IPS-NIHi11 (cell line): ENCODE measurements around the gene TDRD15.
"Not testable (repeated sequence)": the region's sequence is repeated elsewhere in the genome, so short reads cannot be mapped to it uniquely, and the experiment has no call there.

Experiments used
- DNase-seq: peaks from one replicate; pipeline ENCODE4 v3.0.0; 2012; ENCODE audit warnings: mixed read lengths, low spot score

TDRD15 gene

DNA sequence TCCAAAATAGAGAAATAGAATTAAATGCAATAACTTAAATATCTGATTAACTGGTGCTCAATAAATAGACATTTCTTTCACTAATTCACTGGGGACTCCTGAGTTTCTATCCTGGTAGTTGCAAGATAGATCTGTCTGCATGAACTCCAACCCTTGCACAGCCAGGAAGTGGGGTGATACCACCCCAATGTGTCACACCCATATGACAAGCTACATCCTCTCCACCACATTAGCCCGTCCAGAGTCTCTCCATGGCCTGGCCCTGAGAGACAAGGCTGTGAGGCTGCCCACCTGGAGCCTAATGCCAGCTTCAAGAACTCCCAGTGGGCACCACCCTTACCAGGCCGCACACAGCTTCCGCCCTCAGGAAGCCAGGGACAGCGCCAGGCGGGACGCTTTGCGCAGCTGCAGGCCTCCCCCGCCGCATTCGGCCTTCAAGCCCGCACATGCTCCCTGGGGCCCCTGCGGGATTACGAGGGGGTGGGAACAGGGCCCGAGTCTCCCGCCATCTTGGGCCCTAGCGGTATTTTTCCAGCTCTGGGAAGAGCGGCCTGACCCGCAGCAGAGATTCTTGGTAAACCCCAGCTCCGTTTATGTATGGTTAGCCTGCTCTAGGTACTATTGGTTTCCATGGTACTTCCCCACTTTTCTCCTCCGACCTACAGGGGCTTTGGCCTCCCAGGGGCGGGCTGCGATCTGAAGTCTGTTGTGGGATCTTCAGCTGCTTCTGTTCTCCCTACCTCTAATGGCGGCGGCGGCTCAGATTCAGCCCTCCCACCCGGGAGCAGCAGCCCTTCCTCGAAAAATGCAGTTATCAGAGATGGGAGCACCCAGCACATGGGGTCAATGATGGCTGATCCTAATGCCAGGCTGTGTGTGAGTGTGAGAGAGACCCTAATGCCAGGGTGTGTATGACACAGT is at the start of gene TDRD15:
Gene TDRD15 (plus strand): TSS at position 496 of the 921 bp plus-strand sequence. CDS start 13,500 bp downstream, outside the sequence.
- DNase-seq: no peak

DNA sequence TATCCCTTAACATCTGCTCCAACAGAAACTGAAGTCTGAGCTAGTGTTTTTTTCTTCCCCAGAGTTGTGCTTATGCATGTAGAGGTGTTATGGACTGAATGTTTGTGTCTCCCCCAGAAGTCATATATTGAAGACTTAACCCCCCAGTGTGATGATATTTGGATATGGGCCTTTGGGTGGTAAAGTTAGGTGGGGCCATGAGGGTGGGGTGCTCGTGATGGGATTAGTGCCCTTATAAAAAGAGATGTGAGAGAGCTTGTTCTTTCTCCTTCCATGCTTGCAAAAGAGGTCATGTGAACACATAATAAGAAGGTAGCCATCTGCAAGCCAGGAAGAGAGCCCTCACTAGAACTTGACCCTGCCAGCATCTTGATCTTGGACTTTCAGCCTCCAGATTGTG is 45.5 kb upstream of the TDRD15 start:
- DNase-seq: no peak

DNA sequence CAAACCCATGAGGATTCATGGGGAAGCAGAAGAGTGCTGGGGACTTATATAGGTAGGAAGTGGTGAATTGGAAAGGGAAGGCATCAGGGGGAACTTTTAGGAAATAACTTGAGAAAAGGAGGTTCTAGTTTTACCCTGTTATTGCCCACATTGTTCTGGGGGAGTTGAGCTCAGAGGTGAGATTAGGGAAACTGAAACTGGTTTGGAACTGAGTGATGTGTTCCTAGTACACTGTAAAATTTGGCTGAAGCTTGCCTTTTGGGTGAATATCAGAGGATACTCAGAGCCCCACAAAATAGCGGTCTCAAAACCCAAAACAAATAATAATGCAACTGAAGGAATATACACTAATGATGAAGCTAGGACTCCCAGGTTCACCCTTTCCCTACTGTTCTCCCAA is 40.3 kb upstream of the TDRD15 start:
- no peak for DNase-seq

DNA sequence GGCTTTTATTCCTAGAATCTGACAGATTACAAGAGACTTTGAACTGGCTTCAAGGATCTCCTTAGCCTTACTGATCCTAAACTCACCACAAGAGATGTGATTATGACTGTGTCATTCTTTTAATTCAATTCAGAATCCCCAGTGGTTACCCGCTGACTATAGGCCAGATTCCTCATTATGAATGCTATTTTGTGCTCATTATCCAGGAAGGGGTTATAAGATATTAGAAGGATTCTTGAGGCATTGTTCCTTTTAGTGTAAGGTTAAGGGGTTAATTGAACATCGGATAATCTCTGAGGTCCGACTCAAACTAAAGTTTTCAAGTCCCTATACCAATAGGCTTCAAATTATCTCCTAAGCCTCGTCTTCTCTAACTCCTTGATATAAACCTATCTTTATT is 39.4 kb upstream of the TDRD15 start:
- no peak for DNase-seq

DNA sequence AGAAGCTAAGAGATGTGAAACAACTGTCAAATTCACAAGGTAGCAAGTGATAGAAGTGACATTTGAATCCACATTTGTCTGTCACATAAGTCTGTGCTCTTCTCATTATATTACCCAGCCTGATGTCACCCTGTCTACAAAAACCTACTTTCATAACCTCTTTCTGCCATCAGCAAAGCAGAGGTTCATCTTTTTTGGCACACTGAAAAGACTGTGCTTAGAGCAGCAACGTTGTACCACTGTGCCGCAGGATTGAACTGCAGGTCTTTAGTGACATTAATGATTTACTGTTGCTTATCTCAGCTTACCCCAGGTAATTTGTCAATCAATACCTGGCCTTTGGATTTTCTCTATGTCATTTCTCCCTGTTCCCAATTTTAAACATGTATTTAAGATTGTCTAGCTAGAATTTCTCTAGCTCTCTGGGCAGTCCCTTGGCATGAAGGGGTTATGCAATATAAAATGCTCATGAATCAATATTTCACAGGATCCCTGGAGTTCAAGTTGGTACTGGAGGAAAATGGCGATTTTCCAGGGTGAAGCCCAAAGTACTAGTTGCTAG is 31.4 kb upstream of the TDRD15 start:
- no peak for DNase-seq

DNA sequence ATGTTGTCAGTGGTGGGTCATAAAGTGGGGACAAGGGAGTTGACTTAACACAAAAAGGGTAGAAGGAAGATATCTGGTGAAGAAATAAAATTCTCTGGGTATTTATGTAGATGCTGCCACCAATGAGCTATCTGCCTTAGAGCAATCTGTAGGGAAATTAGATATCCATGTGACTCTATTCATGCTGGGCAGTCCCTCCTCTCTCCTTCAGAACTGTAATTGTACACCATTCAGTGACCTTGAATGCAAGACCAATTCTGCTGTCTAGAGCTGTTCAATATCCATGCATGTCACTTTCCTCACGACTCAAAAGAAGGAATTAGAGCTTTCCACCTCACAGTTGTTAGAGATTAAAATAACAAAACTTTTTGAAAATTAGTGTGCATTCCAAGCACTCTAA is 28.6 kb upstream of the TDRD15 start:
- DNase-seq: no peak

DNA sequence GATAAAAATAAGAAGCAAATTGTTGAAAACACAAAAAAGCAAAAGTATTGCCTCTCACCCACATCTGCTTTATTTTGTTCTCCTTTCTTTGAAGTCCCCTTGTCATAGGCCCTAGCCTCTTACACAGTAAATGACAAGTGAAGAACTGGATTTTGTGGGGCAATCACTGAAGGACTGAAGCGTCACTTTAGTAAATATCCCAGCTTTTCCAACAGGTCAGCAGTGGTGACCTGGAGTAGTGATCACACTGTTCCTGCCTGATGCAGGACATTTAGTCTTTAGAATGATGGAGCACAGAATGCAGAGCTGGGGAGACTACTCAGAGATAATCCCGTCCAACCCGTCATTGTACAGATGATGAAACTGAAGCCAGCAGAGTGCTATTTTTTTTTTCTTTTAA is 28.1 kb upstream of the TDRD15 start:
- DNase-seq: no peak

DNA sequence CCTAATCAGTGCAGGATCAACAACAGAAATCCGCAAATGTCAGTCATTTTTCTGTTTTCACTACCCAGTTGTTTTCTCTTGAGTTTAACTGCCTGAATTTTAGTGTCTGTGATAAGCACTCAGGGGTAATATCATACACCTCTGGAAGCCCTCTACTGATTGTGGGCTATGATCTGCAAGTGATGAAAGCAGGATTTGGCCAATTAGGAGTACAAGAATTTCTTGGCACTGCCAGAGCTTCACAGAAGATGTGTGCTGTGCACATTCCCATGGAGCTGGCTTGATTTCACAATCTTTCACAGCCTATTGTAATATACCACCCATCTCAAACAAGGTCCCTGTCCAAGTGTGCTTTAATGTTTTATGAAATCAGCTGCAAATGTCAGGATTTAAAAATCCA is 27.3 kb upstream of the TDRD15 start:
- DNase-seq: no peak

DNA sequence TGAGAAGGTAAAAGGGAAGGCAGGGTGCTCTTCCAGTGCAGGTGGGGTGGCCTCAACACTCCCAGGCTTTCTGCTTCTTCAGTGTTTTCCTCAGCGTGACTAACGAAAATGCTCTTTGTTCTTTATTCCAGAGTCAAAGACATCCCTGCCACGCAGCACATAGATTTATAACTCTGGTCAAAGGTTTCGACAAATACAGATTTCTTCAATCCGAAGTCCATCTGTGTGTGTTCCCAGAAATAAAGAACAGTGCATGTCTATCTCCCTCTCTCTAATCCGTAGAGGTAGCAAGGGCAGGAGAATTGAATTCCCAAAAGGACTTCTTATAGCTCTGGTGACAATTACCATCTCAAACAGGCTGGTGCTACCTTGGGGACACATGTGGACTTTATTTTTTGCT is 26.4 kb upstream of the TDRD15 start:
- DNase-seq: no peak

DNA sequence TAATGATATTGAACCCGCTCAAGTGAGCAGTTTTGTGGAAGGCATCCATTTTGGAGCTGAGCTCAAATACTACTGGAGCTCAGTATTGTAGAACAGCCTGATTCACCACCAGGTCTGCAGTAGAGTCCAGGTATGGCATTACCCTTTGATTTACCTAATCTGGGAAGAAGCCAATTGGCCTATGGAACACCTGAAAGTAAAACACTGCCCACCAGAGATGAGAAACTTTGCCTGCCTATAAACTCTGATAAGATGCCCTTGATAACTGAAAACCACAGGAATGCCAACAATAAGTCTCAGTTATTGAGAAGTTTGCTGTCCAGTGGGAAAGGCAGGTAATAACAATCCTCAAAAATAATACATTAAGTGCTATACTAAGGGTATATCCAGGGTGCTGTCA is 25.5 kb upstream of the TDRD15 start:
- no peak for DNase-seq

DNA sequence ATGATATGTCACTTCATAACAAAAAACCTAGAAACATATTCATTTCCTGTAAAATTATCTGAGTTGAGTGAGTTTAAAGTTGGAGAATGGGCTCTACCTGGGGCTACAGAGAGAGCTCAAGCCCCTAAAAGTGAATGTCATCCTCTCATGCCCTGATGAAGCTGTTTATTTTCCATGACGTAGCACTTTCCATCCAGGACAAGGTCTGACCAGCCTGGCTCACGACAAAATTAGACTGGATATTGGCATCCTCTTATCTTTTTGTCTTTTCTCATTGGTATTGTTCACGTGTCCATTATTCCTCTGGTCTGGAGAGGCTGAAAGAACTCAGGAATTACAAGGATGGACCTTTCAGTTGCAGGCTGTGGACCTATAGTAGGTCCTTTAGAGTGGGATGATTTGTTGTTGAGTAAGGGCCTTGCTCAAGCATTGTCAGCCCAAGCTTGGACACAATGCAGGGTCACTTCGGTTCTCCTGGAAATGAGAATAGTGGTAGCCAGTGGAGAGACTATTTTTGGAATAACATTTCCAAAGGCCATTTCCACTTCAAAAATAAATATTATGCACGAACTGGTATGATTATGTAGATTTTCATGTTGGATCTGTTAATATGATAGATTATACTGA is 24.4 kb upstream of the TDRD15 start:
- no peak for DNase-seq

DNA sequence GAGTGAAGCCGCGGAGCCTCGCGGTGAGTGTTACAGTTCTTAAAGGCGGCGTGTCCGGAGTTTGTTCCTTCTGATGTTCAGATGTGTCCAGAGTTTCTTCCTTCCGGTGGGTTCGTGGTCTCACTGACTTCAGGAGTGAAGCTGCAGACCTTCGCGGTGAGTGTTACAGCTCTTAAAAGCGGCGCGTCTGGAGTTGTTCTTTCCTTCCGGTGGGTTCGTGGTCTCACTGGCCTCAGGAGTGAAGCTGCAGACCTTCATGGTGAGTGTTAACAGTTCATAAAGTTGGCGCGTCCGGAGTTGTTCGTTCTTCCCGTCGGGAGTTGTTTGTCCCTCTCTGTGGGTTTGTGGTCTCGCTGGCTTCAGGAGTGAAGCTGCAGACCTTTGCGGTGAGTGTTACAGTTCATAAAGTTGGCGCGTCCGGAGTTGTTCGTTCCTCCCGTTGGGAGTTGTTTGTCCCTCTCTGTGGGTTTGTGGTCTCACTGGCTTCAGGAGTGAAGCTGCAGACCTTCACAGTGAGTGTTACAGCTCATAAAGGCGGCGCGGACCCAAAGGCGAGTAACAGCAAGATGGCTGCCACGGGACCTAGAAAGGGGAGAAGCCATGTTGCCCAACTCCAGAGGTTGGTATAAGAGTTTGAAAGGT is 22.1 kb upstream of the TDRD15 start:
- not testable (repeated sequence) for DNase-seq

DNA sequence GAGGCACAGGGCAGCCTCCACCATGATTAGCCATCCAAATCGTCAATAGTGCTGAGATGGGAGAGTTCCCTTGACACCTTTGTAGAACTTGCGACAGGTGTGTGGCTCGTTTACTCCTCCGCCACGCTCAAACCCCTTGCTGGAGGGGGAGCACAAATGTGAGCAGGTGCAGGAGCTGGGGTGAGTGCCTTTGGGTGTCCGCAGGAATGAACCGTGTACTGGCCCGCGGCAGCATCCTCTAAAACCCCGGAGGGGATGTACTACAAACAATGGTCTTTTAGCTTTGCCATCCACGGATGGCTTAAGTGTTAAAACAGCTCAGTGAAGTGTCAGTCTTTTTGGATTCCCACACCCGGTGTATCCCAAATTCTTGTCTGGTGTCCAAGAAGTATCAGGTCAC is 21.4 kb upstream of the TDRD15 start:
- no peak for DNase-seq

DNA sequence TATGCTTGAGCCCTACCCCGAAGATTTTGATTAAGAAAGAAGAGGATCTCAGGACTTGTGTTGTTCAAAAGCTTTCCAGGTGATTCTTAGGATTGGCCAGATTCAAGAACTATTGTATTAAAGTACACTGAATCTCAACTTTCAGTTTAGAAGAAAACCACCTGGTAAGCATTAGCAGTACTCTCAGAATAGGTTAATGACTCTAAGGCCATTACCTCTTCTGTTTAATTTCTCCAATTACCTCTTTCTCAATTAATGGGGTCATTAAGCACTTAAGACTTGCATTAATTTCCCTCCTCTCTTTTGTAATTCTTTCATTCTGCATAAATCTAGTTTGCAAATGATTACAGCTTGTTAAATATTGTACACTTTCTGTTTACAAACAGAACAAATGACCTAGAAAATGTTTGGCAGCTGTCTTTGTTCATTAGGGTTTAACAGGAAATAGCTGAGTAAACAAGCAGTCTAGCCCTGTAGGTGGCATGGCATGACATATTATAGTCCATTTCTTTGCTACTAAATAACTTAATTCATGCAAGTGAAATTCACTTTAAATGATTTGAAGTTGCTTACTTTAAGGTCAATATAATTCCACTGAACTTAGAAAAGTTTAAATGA is 20.4 kb upstream of the TDRD15 start:
- DNase-seq: no peak

DNA sequence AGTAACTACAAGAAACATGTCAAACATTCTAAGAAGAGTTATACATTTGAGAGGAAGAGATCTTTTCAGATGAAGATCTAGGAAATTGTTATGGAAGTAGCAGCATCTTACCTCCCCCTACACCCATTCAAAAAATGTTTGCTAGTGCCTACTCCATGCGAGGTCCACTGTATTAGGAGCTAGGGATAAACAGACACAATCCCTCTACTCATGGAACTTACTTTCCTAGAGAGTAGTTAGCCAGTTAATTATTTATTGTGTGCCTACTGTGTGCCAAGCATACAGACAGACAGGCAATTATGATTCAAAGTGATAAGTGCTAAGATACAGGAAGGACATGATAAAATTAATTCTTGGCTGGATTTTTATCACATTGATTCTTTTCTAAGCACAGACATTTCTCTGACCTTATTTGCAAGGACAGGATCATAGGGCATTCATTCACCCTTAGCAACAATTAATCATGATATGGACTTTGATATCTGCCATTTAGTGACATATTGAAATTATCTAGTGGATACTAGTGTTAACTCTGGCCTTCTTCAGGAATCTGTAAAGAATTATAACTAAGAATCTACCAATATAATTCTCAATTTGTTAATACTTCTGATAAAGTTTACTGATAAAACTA is 19.6 kb upstream of the TDRD15 start:
- no peak for DNase-seq

DNA sequence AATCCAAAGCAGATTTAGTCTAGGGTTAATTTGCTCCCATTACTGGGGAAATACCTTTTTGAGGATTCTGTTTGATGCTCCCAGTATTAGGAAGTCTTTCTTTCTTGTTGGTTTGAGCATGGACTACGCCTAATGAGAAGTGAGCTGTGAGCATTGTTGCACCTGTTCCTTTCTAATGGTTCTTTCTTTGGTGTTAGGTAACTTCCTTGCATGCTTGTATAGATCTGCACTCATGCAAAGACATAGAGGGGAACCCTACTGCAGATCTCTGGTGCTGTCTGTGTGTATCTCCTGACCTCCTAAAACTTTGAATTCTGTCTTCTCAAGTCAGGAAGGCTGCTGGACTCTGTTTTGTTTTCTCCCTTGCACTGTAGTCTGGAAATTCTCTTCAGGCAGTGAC is 12.8 kb upstream of the TDRD15 start:
- no peak for DNase-seq

DNA sequence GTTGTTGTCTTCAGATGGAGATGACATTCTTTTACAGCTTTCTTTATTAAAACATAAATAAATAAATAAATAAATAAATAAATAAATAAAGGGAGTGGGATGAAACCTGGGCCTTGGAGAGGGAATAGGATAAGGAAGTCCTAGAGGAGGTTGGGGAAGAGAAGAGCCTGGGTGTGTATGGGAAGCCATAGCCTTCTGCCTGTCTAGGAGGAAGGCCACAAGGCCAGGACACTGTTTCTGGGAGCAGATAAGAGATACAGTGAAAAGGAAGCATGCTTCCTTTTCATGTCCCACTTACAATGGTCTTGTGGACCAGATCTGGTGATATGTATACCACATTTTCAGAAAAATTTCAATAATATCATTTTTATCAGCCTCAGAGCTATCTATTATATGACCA is 6.1 kb upstream of the TDRD15 start:
- no peak for DNase-seq

DNA sequence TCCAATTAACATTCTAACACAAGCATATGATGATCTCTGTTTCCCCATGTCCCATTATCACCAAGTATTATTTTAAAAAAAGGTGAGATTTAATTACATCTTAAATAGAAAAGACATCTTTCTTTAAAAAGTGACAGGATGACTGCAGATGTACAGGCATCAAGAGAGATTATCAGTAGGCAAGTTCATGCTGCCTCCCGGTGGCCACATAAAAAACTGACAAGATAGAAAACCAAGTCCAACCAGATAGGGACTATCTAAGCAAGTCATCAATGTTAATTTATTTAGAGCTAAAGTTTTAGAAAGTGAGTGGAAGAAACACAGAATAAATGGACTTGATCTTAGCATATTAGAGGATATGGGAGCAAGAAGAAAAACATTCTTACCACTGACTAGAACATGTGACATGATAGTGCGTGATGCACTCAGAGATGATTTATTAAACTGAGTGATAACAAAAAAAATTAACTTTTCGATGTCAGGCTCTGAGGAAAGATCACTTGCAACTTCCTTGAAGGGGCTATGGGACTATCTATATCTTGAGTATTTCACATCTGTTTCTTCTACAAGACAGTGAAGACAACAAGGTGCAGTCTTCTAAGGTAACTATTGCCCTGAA is 5.4 kb upstream of the TDRD15 start:
- peak; percentile 33 for DNase-seq

DNA sequence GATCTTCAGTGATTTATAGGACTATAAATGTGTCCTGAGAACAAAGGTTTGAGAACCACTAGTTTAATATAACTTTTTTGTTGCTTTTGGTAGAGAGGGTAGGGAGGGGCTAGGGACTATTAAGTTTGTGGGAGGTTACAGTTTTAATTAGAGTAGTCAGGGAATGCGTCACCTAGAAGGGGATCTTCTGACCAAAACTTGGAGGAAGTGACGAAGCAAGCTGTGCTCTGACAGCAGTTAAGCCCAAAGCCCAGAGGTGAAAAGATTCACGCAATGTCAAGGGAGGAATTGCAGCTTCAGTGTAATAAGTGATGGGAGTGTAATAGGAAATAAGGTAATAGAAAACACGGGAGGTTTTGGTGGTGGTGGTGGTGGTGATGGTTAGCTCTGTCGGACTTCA is 8.1 kb downstream of the TDRD15 start:
- no peak for DNase-seq

DNA sequence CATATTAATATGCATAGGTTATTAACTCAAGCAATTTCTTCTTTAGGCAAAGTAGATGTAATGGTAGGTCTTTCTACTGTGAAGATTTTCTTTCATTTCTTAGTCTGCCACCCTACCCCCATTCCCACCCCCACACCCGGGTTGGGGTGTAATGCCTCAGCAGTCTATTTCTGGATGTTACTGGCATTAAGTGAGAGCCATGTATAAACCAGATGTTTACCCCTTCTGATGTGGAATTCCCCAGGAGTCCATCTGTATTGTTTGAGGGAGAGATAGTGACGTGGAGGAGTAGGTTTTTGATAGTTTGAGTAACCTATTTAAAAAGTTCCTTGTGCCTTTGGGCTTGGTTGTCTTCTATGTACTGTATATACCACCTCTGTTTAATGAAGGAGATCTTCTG is 11.8 kb downstream of the TDRD15 start:
- DNase-seq: no peak

DNA sequence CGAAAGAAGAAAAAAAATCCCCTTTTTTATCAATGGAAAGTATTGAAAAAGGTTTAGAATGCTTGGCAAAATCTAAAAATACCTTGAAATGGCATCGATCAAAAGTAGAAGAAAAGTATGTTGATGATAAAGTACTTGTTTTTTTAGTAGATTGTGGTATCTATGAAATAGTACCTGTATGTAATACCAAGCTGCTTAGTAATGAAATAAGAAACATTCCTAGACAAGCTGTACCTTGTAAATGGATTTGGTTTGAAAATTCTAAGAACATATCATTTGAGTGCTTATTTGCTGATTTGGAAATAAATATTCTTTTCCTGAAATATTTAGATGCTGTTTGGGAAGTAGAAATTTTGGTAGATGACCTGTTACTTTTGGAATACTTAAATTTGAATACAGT is 18.4 kb downstream of the TDRD15 start:
- DNase-seq: no peak
